HepG2 (cell line): ENCODE measurements around the gene TFB1M. TPM values are rescaled to one million over a fixed set of nuclear protein-coding genes. Genes with fewer than 3 reads are reported as not detected.

Source experiments
- AHR ChIP-seq: IDR thresholded peaks from 2 replicates; pipeline ENCODE4 v1.6.1; 2018; ENCODE audit warnings: missing genetic modification reagents, missing compliant biosample characterization
- CC2D1A ChIP-seq: sonication (generic); formaldehyde crosslinking; IDR thresholded peaks from 2 replicates; pipeline ENCODE4 v1.8.1; 2023; ENCODE audit warnings: mild to moderate bottlenecking, missing genetic modification reagents
- DMAP1 ChIP-seq: IDR thresholded peaks from 2 replicates; pipeline ENCODE4 v1.6.1; 2016
- JARID2 ChIP-seq: sonication (generic); formaldehyde crosslinking; IDR thresholded peaks from 2 replicates; pipeline ENCODE4 v1.8.1; 2023; ENCODE audit warnings: missing genetic modification reagents, inconsistent platforms; ENCODE audit not compliant: insufficient replicate concordance
- KAT7 ChIP-seq: IDR thresholded peaks from 2 replicates; pipeline ENCODE4 v1.6.1; 2018; ENCODE audit warnings: borderline replicate concordance, missing compliant biosample characterization
- RBAK ChIP-seq: sonication (generic); formaldehyde crosslinking; IDR thresholded peaks from 2 replicates; pipeline ENCODE4 v1.5.1; 2020; ENCODE audit warnings: mild to moderate bottlenecking, missing genetic modification reagents
- RFX1 ChIP-seq: fragments of 450-650 bp; IDR thresholded peaks from 2 replicates; pipeline ENCODE4 v1.6.1; 2017
- SMAD1 ChIP-seq: sonication (generic); formaldehyde crosslinking; IDR thresholded peaks from 2 replicates; pipeline ENCODE4 v1.4.0; 2020; ENCODE audit warnings: missing genetic modification reagents, low read depth, mild to moderate bottlenecking, borderline replicate concordance
- SP4 ChIP-seq: sonication (generic); formaldehyde crosslinking; IDR thresholded peaks from 2 replicates; pipeline ENCODE4 v1.8.1; 2023; ENCODE audit warnings: mild to moderate bottlenecking, missing genetic modification reagents
- ZBTB3 ChIP-seq: sonication (generic); formaldehyde crosslinking; IDR thresholded peaks from 2 replicates; pipeline ENCODE4 v1.4.0; 2020; ENCODE audit warnings: low read depth, mild to moderate bottlenecking, moderate library complexity, missing genetic modification reagents, borderline replicate concordance
- ZC3H4 ChIP-seq: sonication (generic); formaldehyde crosslinking; IDR thresholded peaks from 2 replicates; pipeline ENCODE4 v1.4.0; 2020; ENCODE audit warnings: missing genetic modification reagents, borderline replicate concordance
- ZNF256 ChIP-seq: sonication (generic); formaldehyde crosslinking; conservative IDR thresholded peaks from 2 replicates; pipeline ENCODE4 v1.4.0; 2020; ENCODE audit warnings: missing genetic modification reagents
- ZNF354B ChIP-seq: sonication (generic); formaldehyde crosslinking; IDR thresholded peaks from 2 replicates; pipeline ENCODE4 v1.8.0; 2022; ENCODE audit warnings: mild to moderate bottlenecking, missing genetic modification reagents
- ZNF468 ChIP-seq: sonication (generic); formaldehyde crosslinking; IDR thresholded peaks from 2 replicates; pipeline ENCODE4 v1.8.0; 2022; ENCODE audit warnings: mild to moderate bottlenecking, moderate library complexity, missing genetic modification reagents
- ZNF709 ChIP-seq: sonication (generic); formaldehyde crosslinking; IDR thresholded peaks from 2 replicates; pipeline ENCODE4 v1.5.0; 2020; ENCODE audit warnings: mild to moderate bottlenecking, missing genetic modification reagents
- ZSCAN25 ChIP-seq: sonication (generic); formaldehyde crosslinking; IDR thresholded peaks from 2 replicates; pipeline ENCODE4 v1.8.0; 2022; ENCODE audit warnings: mild to moderate bottlenecking, missing genetic modification reagents
- polyA plus RNA-seq, 8 experiments: library from polyadenylated mRNA; depleted of rRNA in 3 of 8; stranded (reverse) in 7 of 8; unstranded in 1 of 8; fragments of >200 nt; fragmentation: Illumina TruSeq in 4 of 8; extraction: Trizol in 4 of 8; gene quantifications; 2 replicates each; pipeline versions ENCODE4 v1.2.1 to v1.2.3, GENCODE V29; 2011 to 2016; ENCODE audit warnings: low read depth in 4 of 8, missing spikeins in 1 of 8, mixed read lengths in 1 of 8; ENCODE audit not compliant: insufficient read depth in 1 of 8
- total RNA-seq, 5 experiments: library from RNA; depleted of rRNA; stranded (reverse); fragments of >200 nt; fragmentation: Illumina TruSeq; extraction: Trizol; gene quantifications; 2 replicates each; pipeline ENCODE4 v1.2.3, GENCODE V29; 2016; ENCODE audit warnings: low read depth in 1 of 5
- TF ChIP-seq, protein P1 (sequence below): sonication (generic); formaldehyde crosslinking; conservative IDR thresholded peaks from 2 replicates; pipeline ENCODE4 v1.4.0; 2020; ENCODE audit warnings: missing genetic modification reagents
- TF ChIP-seq, protein P2 (sequence below): sonication (generic); formaldehyde crosslinking; IDR thresholded peaks from 2 replicates; pipeline ENCODE4 v1.8.1; 2023; ENCODE audit warnings: mild to moderate bottlenecking, missing genetic modification reagents
- TF ChIP-seq, protein P3 (sequence below): sonication (generic); formaldehyde crosslinking; conservative IDR thresholded peaks from 2 replicates; pipeline ENCODE4 v1.8.0; 2022; ENCODE audit warnings: low read depth, missing genetic modification reagents
- TF ChIP-seq, protein P4 (sequence below): fragments of 450-650 bp; IDR thresholded peaks from 2 replicates; pipeline ENCODE4 v1.6.1; 2016
- TF ChIP-seq, protein P5 (sequence below): fragments of 450-650 bp; IDR thresholded peaks from 2 replicates; pipeline ENCODE4 v1.6.1; 2017; ENCODE audit warnings: mild to moderate bottlenecking

Gene TFB1M
- total and polyA plus RNA-seq, 2 of the 13 experiments (the other 11 are each of a cell fraction or from before 2014, with no cell fraction given): 91.4 to 122 TPM

DNA sequence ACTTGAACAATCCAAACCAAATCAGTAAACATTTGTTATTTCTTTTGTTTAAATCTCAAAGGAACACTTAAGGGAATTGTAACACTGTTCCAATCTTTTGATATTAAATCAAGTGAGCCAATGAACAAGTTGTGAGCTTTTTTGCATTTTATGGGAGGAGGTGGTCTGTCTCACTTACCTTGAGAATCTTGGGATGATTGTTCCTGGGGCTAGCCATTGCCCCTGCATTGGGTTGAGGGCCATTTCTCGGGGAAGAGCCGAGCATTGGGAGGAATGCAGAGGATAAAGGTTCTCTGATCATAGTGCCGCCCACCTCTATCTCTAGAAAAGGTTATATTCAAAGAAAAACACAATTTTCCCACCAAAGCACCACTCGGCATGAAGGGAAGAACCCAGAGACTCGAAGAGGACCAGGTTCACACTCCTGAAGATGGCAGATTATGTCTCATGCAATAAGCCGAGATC lies 13.8 kb upstream of the TFB1M start (continued):
- TF ChIP-seq KAT7 (0 out of 2 replicates have a peak, but pooled peaks have one; percentile 68), ZNF468 (CRISPR knock-in tag) (no peak), AHR (CRISPR knock-in tag) (0 out of 2 replicates have a peak, but pooled peaks have one; percentile 11), SP4 (CRISPR knock-in tag) (0 out of 2 replicates have a peak, but pooled peaks have one; percentile 53), ZNF709 (no peak), ZNF354B (CRISPR knock-in tag) (no peak), ZBTB3 (no peak), ZNF256 (CRISPR knock-in tag) (peak; percentile 41; the same call in 1 of the 2 replicates), RFX1 (no peak), RBAK (0 out of 2 replicates have a peak, but pooled peaks have one; percentile 55), CC2D1A (CRISPR knock-in tag) (no peak; the same call in 1 of the 2 replicates), ZSCAN25 (CRISPR knock-in tag) (0 out of 2 replicates have a peak, but pooled peaks have one; percentile 2), ZC3H4 (peak; percentile 78), SMAD1 (CRISPR knock-in tag) (0 out of 2 replicates have a peak, but pooled peaks have one; percentile 81), DMAP1 (CRISPR knock-in tag) (no peak), JARID2 (CRISPR knock-in tag) (no peak)
- TF ChIP-seq, protein P1, sequence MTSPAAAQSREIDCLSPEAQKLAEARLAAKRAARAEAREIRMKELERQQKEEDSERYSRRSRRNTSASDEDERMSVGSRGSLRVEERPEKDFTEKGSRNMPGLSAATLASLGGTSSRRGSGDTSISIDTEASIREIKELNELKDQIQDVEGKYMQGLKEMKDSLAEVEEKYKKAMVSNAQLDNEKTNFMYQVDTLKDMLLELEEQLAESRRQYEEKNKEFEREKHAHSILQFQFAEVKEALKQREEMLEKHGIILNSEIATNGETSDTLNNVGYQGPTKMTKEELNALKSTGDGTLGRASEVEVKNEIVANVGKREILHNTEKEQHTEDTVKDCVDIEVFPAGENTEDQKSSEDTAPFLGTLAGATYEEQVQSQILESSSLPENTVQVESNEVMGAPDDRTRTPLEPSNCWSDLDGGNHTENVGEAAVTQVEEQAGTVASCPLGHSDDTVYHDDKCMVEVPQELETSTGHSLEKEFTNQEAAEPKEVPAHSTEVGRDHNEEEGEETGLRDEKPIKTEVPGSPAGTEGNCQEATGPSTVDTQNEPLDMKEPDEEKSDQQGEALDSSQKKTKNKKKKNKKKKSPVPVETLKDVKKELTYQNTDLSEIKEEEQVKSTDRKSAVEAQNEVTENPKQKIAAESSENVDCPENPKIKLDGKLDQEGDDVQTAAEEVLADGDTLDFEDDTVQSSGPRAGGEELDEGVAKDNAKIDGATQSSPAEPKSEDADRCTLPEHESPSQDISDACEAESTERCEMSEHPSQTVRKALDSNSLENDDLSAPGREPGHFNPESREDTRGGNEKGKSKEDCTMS (CRISPR knock-in tag): no peak
- TF ChIP-seq, protein P2, sequence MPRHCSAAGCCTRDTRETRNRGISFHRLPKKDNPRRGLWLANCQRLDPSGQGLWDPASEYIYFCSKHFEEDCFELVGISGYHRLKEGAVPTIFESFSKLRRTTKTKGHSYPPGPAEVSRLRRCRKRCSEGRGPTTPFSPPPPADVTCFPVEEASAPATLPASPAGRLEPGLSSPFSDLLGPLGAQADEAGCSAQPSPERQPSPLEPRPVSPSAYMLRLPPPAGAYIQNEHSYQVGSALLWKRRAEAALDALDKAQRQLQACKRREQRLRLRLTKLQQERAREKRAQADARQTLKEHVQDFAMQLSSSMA: peak; percentile 59; the same call in 1 of the 2 replicates
- TF ChIP-seq, protein P3, sequence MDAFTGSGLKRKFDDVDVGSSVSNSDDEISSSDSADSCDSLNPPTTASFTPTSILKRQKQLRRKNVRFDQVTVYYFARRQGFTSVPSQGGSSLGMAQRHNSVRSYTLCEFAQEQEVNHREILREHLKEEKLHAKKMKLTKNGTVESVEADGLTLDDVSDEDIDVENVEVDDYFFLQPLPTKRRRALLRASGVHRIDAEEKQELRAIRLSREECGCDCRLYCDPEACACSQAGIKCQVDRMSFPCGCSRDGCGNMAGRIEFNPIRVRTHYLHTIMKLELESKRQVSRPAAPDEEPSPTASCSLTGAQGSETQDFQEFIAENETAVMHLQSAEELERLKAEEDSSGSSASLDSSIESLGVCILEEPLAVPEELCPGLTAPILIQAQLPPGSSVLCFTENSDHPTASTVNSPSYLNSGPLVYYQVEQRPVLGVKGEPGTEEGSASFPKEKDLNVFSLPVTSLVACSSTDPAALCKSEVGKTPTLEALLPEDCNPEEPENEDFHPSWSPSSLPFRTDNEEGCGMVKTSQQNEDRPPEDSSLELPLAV: no peak
- TF ChIP-seq, protein P4, sequence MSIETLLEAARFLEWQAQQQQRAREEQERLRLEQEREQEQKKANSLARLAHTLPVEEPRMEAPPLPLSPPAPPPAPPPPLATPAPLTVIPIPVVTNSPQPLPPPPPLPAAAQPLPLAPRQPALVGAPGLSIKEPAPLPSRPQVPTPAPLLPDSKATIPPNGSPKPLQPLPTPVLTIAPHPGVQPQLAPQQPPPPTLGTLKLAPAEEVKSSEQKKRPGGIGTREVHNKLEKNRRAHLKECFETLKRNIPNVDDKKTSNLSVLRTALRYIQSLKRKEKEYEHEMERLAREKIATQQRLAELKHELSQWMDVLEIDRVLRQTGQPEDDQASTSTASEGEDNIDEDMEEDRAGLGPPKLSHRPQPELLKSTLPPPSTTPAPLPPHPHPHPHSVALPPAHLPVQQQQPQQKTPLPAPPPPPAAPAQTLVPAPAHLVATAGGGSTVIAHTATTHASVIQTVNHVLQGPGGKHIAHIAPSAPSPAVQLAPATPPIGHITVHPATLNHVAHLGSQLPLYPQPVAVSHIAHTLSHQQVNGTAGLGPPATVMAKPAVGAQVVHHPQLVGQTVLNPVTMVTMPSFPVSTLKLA: no peak
- TF ChIP-seq, protein P5, sequence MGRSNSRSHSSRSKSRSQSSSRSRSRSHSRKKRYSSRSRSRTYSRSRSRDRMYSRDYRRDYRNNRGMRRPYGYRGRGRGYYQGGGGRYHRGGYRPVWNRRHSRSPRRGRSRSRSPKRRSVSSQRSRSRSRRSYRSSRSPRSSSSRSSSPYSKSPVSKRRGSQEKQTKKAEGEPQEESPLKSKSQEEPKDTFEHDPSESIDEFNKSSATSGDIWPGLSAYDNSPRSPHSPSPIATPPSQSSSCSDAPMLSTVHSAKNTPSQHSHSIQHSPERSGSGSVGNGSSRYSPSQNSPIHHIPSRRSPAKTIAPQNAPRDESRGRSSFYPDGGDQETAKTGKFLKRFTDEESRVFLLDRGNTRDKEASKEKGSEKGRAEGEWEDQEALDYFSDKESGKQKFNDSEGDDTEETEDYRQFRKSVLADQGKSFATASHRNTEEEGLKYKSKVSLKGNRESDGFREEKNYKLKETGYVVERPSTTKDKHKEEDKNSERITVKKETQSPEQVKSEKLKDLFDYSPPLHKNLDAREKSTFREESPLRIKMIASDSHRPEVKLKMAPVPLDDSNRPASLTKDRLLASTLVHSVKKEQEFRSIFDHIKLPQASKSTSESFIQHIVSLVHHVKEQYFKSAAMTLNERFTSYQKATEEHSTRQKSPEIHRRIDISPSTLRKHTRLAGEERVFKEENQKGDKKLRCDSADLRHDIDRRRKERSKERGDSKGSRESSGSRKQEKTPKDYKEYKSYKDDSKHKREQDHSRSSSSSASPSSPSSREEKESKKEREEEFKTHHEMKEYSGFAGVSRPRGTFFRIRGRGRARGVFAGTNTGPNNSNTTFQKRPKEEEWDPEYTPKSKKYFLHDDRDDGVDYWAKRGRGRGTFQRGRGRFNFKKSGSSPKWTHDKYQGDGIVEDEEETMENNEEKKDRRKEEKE: no peak
